Smooth muscle cell (in vitro differentiated cells): ENCODE data around the gene ASNSD1. TPM values are rescaled to one million over a fixed set of nuclear protein-coding genes. Genes with fewer than 3 reads are reported as not detected.

Experiments used
- DNase-seq: peaks from one replicate; lab custom pipeline; 2025; ENCODE audit not compliant: unreplicated experiment; lab: John Stamatoyannopoulos, UW
- H2AFZ ChIP-seq: fragments of 200-600 bp; sonication (generic); 2 replicates; pipeline ENCODE4 v1.6.0; 2016; ENCODE audit warnings: antibody characterized with exemption, low read depth, mild to moderate bottlenecking
- H3F3A ChIP-seq: fragments of 200-600 bp; sonication (generic); 2 replicates; pipeline ENCODE4 v1.6.0; 2017; ENCODE audit warnings: antibody characterized with exemption, low read depth
- H3K27ac ChIP-seq: fragments of 200-600 bp; sonication (generic); 2 replicates; pipeline ENCODE4 v1.5.1; 2016; ENCODE audit warnings: low read depth, mild to moderate bottlenecking
- H3K27me3 ChIP-seq: fragments of 200-600 bp; sonication (generic); 2 replicates; pipeline ENCODE4 v1.6.1; 2016; ENCODE audit warnings: low read depth, mild to moderate bottlenecking
- H3K36me3 ChIP-seq: fragments of 200-600 bp; sonication (generic); 2 replicates; pipeline ENCODE4 v1.5.1; 2016; ENCODE audit warnings: low read depth
- H3K4me1 ChIP-seq: fragments of 200-600 bp; sonication (generic); 2 replicates; pipeline ENCODE4 v1.5.1; 2016; ENCODE audit warnings: low read depth
- H3K4me2 ChIP-seq: fragments of 200-600 bp; sonication (generic); 2 replicates; pipeline ENCODE4 v1.6.0; 2016; ENCODE audit warnings: mild to moderate bottlenecking
- H3K4me3 ChIP-seq: fragments of 200-600 bp; sonication (generic); 2 replicates; pipeline ENCODE4 v1.5.1; 2016; ENCODE audit warnings: mild to moderate bottlenecking
- H3K79me2 ChIP-seq: fragments of 200-600 bp; sonication (generic); 2 replicates; pipeline ENCODE4 v1.6.0; 2016; ENCODE audit warnings: low read depth, mild to moderate bottlenecking
- H3K9ac ChIP-seq: fragments of 200-600 bp; sonication (generic); 2 replicates; pipeline ENCODE4 v1.6.0; 2016; ENCODE audit warnings: low read depth
- H3K9me3 ChIP-seq: fragments of 200-600 bp; sonication (generic); replicated peaks from 2 replicates; pipeline ENCODE4 v1.5.1; 2016; ENCODE audit warnings: low read depth
- H4K20me1 ChIP-seq: fragments of 200-600 bp; sonication (generic); 2 replicates; pipeline ENCODE4 v1.6.0; 2016; ENCODE audit warnings: low read depth
- CTCF ChIP-seq: fragments of 200-600 bp; sonication (generic); IDR thresholded peaks from 2 replicates; pipeline ENCODE4 v1.5.1; 2017; ENCODE audit warnings: borderline replicate concordance, mild to moderate bottlenecking, antibody characterized with exemption; ENCODE audit not compliant: insufficient read depth, poor library complexity, severe bottlenecking
- WGBS: methylation state at CpG from one replicate; pipeline ENCODE4 v1.1.7; 2016; ENCODE audit warnings: low lambda C conversion rate; 5-methylcytosine and 5-hydroxymethylcytosine counted together
- polyA plus RNA-seq: library from polyadenylated mRNA; unstranded; fragments of >200 nt; fragmentation: Nextera tagmentation; extraction: Ambion mirVana; gene quantifications from 2 replicates; pipeline ENCODE4 v1.2.1, GENCODE V29; 2016
- total RNA-seq: library from RNA; depleted of rRNA; stranded (reverse); fragments of >200 nt; gene quantifications from 2 replicates; pipeline ENCODE4 v1.2.3, GENCODE V29; 2014

Gene ASNSD1
- total and polyA plus RNA-seq, 2 experiments from 2014 or later = 28.3 to 52.4 TPM

- Histone ChIP-seq H3K27ac (no peak overlapping the region), H2AFZ (no peak overlapping the region), H3K9ac (no peak overlapping the region), H3K36me3 (peaks cover 15% of the 10 kb centered on the region), H3F3A (peaks cover 7% of the 10 kb centered on the region), H4K20me1 (no peaks in the 10 kb centered on the region), H3K4me2 (no peak overlapping the region), H3K9me3 (no peaks in the 10 kb centered on the region), H3K4me3 (no peak overlapping the region), H3K4me1 (peaks cover 2% of the 10 kb centered on the region), H3K79me2 (peaks cover 6% of the 10 kb centered on the region), H3K27me3 (no peaks in the 10 kb centered on the region)
- WGBS = 96% methylated on average over 5 of the region's 5 CpGs
- no peak for DNase-seq
- TF ChIP-seq CTCF = no peak
Measured at GRCh38 chr2:189669913-189670312, 8.7 kb downstream of the ASNSD1 start.

DNA sequence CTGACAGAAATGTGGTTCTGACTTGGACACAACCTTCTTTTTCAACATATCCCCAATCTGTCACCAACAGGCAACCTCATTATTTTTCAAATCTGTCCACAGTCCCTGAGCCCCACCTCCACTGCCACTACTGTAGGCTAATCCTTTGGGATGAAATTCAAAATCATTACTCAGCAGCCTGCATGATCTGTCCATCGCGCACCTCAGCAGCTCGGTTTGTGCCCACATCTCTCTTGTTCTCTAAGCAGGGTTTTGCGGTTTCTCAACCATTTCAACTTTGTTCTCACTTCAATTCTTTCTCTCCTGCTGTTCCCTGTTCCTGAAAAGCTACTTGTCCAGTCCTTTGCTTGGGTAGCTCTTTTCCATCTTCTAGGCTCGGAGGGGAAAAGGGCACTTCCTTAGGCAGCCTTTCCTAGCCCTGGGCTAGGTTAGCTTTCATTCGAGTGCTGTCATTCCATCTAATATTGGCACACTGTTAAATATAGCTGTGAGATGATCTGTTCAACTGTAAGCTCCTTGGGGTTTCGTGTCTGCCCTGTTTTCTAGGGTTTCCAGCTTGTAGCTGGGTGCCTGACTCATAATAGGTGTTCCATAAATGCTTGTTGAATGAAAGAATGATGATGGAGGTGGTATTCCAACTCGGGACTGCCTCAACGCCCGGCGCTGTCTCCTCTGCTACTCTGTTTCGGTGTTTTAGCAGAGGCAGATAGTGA, 12.6 kb downstream of the ASNSD1 start:
- Histone ChIP-seq H3K27me3 (no peaks in the 10 kb centered on the region), H3K4me3 (peak overlapping the region; percentile 62), H3K36me3 (peaks cover 4% of the 10 kb centered on the region), H3K4me1 (peaks cover 7% of the 10 kb centered on the region), H3K4me2 (peak overlapping the region; percentile 84), H3K27ac (peak overlapping the region; percentile 76), H4K20me1 (no peaks in the 10 kb centered on the region), H2AFZ (peak overlapping the region; percentile 88), H3K9me3 (peaks cover 5% of the 10 kb centered on the region), H3K79me2 (peaks cover 8% of the 10 kb centered on the region), H3K9ac (peak overlapping the region; percentile 76), H3F3A (peaks cover 7% of the 10 kb centered on the region)
- DNase-seq = no peak
- no peak for TF ChIP-seq CTCF
- 45% methylated on average over 12 of the region's 12 CpGs for WGBS

DNA sequence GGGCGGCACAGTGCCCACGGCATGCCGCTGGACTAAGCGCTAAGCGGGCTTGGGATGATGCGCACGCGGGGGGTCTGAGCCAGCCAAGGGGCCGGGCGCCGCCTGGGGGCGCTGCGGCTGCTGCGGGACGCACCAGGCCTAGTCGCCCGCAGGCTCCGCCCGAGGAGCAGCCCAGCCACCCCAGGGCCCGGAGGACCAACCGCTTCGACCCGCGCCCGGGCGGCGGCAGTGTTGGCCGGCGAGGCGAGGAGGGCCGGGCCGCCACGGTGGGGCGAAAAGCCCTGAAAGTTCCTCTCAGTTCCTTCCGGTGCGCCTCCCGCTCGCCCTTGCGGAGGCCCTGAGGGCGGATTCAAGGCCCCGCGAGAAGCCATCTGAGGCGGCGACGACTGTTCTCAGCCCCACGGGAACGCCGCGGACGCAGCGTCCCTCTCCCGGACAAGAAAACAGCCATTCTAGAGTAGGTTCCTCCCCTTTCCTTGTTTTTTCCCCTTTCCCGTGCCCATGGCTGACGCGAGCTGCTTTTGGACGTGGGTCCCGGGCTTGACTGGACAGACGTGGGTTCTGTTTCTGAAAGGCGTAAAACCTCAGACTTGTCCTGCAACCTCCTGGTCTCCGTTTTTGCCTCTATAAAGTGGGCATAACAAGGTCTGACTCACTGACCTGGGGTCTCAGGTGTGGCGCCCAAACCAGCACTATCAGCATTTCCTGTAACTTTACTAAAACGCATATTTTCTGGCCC, 13.3 kb downstream of the ASNSD1 start, which contains the start of gene ANKAR:
TSS of gene ANKAR (plus strand) at position 297 of the 739 bp plus-strand sequence. CDS start 1,821 bp downstream, outside the sequence.
- DNase-seq = peak; percentile 79
- Histone ChIP-seq H3K79me2 (peaks cover 8% of the 10 kb centered on the region), H4K20me1 (no peaks in the 10 kb centered on the region), H3K4me2 (peak within 1 kb of the TSS; percentile 84), H3K27ac (peak within 1 kb of the TSS; percentile 76), H2AFZ (peak within 1 kb of the TSS; percentile 88), H3K4me3 (peak within 1 kb of the TSS; percentile 62), H3K9me3 (peaks cover 6% of the 10 kb centered on the region), H3K36me3 (no peaks in the 10 kb centered on the region), H3K9ac (peak within 1 kb of the TSS; percentile 76), H3K4me1 (peaks cover 7% of the 10 kb centered on the region), H3F3A (peaks cover 7% of the 10 kb centered on the region), H3K27me3 (no peaks in the 10 kb centered on the region)
- TF ChIP-seq CTCF = peak; percentile 81
- WGBS = 3% methylated on average over 59 of the region's 62 CpGs
